GM19395 (cell line): ENCODE measurements around the gene RAD54L2.
"Not testable (repeated sequence)": the region's sequence is repeated elsewhere in the genome, so short reads cannot be mapped to it uniquely, and the experiment has no call there.

ENCODE experiments used
- ATAC-seq: cut with Tn5 transposase; IDR thresholded peaks from one replicate; pipeline ENCODE4 v1.9.1; 2021; ENCODE audit warnings: mild to moderate bottlenecking, moderate library complexity; ENCODE audit not compliant: unreplicated experiment

Gene RAD54L2

GRCh38 chr3:51542596-51542995, 4.1 kb downstream of the RAD54L2 start:
- ATAC-seq: not testable (repeated sequence)

- no peak for ATAC-seq
Observed at GRCh38 chr3:51544011-51544775, 5.7 kb downstream of the RAD54L2 start.

- no peak for ATAC-seq
Observed at GRCh38 chr3:51547274-51547673, 8.8 kb downstream of the RAD54L2 start.

GRCh38 chr3:51549311-51549710, 10.8 kb downstream of the RAD54L2 start:
- no peak for ATAC-seq

- ATAC-seq: no peak
Observed at GRCh38 chr3:51550080-51550819, 11.7 kb downstream of the RAD54L2 start.

GRCh38 chr3:51557993-51558392, 19.5 kb downstream of the RAD54L2 start:
- no peak for ATAC-seq

- ATAC-seq: no peak
Observed at GRCh38 chr3:51559411-51559888, 20.9 kb downstream of the RAD54L2 start.

GRCh38 chr3:51559961-51560360, 21.4 kb downstream of the RAD54L2 start:
- no peak for ATAC-seq

- not testable (repeated sequence) for ATAC-seq
Observed at GRCh38 chr3:51562403-51562802, 23.9 kb downstream of the RAD54L2 start.

- ATAC-seq: no peak
Observed at GRCh38 chr3:51568036-51568435, 29.5 kb downstream of the RAD54L2 start.

GRCh38 chr3:51568996-51569395, 30.5 kb downstream of the RAD54L2 start:
- ATAC-seq: no peak

- ATAC-seq: no peak
Observed at GRCh38 chr3:51578238-51578637, 39.7 kb downstream of the RAD54L2 start.

- no peak for ATAC-seq
Observed at GRCh38 chr3:51580418-51580817, 41.9 kb downstream of the RAD54L2 start.

- no peak for ATAC-seq
Observed at GRCh38 chr3:51581524-51581923, 43.0 kb downstream of the RAD54L2 start.

GRCh38 chr3:51585197-51585596, 46.7 kb downstream of the RAD54L2 start:
- no peak for ATAC-seq

GRCh38 chr3:51585871-51586270, 47.4 kb downstream of the RAD54L2 start:
- no peak for ATAC-seq
